Stimulated activated naive CD4-positive, alpha-beta T cell (primary cell): ENCODE data around the gene TNN.

ENCODE experiments used
- DNase-seq, 6 experiments: peaks; one replicate each; lab custom pipeline; 2025; lab: John Stamatoyannopoulos, UW

TNN gene

DNA sequence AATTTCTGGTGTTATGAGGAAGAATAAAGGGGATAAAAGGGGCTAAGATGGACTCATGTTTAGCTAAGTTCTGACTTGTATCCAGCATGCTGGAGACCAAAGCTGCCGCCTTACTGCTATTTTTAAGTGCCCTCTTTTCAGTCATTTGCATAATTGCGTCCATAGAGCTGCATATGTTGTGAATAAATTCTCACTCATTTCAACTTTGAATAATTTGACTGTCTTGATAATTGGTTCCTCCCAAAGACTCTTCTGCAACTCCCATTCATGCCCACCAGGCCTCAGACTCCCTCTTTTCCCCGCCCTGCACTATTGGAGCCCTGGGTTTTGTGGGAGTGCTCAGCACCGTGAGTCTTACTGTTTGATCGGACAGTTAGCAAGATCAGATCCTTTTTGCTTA, 79.9 kb downstream of the TNN start:
- DNase-seq = no peak

DNA sequence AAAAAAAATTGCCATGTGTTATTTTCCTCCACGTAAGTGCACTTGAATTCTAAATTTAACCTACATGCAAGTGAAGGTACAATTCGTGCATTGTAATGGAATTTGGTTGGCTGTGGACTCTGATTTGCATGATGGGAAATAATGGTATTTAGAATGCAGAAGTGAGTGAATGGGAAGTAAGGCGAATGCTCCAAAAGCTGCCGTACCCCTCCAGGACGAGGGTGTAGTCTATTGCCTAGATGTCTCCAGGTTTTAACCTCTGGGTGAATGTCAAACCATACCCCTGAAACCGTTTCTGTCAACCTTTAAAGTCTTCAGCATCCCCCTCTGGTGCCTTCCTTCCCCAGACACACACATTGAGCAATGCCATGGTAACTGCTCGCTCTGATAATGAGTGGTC, 80.4 kb downstream of the TNN start:
- no peak for DNase-seq

DNA sequence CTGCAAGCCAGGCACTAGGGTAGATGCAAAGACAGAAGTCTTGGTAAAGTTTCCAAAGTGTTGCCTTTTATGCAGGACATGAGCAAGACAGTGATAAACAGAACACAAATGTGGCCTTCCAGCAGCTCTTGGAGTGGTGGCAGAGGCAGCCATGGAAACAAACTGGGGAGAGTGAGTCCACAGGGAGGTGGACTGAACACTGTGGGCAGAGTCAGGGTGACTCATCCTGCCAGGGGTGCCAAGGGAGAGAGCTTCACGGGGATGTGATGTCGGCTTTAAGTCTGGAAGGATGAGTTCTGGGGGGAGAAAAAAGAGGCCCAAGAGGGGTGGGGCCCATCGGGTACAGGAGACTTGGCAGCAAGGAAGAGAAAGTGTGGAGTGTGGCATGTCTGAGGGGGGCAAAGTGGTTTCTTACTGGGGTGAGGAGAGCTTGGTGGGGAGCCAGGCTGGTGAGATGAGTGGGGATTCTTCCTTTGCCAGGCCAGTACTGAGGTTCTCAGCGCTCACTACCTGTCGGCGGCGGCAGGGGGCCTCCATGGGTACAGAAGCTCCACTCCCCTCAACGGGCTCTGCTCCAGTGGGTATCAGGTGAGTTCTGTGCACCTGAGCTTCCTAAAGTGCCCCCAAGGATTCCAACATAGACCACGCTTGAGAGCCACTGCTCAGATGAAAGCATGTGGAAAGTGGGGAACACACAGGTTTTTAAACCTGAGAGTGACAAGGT, 83.1 kb downstream of the TNN start:
- no peak for DNase-seq

DNA sequence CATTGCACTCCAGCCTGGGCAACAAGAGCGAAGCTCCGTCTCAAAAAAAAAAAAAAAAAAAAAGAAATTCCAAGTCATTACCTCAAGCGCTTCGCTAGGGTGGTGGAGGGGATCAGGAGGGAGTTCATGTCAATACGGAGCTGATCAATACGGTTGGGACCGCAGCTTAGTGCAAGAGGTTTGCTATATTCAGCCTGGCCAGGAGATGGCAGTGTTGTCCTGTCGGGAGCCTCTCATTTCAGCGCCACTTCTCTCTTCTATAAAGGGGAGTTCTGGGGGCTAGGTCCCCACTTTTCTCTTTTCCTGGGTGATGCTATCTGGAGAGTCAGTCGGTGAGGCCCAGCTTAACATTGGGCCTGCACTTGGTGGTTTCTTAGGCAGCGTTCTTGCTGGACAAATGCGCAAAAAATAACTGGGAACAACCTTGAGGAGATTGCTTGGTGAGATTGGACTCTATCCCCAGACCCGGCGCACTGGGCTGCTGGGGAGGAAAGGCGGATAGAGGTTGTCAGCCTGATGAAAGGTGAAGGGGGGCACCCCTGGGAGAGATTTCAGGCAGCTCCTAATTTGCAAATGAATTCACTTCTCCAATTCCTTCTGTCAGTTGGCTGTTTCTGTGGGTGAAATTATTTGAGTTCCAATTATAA, 84.5 kb downstream of the TNN start:
- peak; percentile 3 to 73 (median 54) for DNase-seq

- peak; percentile 37 to 76 (median 57) for DNase-seq
These were observed 87.2 kb downstream of the TNN start for GRCh38 chr1:175154629-175155472.

DNA sequence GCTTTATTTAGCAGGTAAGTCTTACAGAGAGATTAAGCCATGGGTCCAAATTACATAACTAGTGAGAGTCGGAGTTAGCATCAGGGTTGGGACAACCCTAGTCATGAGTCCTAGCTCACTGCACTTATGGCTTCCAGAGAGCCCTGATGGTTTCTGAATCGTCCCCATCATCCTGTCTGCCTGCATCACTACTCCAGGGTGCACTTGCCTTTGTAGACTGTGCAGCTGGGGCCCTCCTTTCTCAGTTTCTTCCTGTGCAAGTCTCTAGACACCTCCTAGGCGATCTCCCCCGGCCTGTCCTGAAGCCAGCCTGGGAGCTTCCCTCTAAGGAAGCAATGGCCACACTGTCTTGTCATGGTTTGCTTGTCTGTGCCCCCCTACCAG, 87.8 kb downstream of the TNN start:
- no peak for DNase-seq

DNA sequence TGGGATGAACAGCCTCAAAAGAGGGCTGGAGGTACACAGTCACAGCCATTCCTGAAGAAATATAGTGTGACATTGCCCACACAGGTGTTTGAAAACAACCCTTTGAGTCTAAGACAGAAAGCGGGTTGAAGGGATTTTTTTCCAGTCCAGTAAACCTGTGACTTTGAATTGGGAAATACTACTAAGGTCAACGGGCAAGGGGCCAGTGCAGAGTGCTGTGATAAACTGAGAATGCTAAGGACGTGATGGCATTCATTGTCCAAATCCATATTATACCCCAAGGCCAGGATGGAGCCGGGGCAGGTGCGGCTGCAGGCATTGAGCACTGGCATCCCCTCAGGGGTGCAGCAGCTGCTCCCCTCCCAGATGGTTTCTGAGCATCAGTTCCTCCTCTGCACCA, 88.3 kb downstream of the TNN start:
- DNase-seq = no peak

- no peak for DNase-seq
These were observed 89.6 kb downstream of the TNN start for GRCh38 chr1:175157200-175157599.

DNA sequence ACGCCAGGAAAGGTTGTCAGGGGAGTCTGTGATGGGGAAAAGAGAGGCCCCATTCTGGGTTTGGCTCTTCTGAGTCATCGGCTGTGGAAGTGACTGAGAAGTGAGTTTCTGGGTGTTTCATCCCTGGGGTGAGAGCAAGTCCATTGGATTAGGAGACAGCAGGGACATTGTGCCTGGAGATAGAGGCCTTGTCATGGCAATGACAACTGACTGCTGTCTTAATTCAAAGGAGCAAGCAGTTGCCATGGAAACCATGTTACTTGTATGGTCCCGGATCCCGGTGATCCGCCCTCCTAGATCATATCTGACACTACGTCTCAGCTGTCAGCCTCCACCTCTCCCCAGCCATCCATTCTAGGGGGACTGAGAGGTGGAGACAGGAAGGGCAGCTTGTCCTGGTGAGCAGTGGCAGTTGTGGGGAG, 90.5 kb downstream of the TNN start:
- no peak for DNase-seq

DNA sequence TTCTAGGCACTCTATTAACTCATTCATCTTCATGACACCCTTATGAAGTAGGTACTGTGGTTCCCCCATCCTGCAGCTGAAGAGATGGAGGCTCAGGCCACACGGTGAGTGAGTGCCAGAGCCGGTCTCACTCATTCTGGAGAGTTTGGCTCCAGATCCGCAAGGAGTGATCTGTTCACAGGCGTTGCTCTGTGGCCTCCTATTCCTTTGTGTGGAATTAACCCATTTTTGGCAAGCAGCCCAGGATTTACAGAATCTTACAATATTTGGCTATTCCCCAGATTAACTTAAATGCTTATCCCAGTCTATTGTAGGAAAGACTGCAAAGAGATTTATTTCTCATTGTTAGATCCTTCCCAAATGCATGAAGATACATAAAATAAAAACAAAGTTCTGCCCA, 95.3 kb downstream of the TNN start:
- DNase-seq = no peak

DNA sequence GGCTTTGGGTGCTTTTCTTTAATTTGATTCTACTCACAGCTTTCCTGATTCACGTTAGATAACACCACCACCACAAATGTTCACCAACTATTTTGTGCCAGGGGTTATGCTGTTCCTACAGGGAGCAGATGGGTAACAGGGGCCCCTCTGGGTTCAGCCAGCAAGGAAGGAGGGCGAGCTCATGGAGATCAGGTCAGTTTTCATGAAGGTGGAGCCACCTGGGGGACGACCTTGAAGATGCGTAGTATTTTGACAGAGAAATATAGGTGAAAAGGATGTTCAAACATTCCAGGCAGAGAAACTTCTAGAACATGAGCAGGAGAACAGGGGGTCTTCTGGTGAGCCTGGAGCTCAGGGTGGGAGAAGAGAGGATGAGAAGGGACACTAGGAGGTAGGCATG, 96.1 kb downstream of the TNN start:
- no peak for DNase-seq

DNA sequence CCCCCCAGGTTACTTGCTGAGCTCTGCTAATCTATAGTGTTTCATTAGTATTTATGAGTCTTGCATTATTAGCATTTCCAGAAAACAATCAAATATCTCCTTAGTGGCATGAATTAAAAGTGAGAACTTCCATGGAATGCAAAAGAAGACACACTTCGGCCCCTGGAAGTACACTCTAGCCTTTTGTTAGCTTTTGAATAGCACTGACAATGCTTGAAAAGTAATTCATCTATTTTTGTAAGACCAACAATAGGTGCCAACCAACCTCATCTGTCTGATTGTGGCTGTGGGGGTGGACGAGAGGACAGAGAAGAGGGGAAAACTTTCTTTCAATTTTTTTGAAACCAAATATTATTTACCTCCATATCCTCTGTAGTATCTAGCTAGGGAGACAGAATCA, 97.1 kb downstream of the TNN start:
- no peak for DNase-seq

- no peak for DNase-seq
These were observed 99.1 kb downstream of the TNN start for GRCh38 chr1:175166746-175167145.

DNA sequence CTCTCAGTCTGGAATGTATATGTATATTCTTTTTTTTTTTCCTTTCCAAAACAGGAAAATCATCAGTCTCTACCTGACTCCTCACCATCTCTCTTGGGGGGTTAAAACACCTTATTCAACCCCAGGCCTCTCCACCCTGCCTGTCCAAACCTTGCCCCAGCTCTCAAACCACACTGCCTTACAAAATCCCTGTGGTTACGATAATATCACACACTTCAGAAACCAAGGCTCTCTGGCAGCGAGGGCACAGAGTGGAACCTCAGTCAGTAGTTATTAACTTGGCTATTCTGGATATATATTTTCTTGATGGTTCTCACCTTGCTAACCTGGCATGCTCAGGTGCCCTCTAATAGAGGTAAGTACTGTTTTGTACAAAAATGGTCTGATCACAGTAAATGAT, 100.2 kb downstream of the TNN start:
- DNase-seq = no peak

DNA sequence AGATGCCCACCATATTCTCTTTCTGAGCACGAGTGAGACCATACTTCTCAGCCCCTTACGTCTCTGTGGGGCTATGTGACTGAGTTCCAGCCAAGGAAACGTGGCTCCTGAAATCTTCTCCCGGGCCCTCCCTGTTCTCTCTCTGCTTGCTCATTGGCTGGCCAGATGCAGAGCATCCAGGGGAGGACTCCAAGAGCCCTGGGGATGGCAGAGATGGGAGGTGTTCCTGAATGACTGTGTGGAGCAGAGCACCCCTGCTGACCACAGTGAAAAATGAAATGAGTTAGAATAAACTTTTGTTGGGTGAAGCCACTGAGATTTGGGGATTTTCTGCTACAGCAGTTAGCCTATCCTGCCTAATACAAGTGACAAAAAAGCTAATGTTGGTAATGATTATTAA, 101.1 kb downstream of the TNN start:
- no peak for DNase-seq

DNA sequence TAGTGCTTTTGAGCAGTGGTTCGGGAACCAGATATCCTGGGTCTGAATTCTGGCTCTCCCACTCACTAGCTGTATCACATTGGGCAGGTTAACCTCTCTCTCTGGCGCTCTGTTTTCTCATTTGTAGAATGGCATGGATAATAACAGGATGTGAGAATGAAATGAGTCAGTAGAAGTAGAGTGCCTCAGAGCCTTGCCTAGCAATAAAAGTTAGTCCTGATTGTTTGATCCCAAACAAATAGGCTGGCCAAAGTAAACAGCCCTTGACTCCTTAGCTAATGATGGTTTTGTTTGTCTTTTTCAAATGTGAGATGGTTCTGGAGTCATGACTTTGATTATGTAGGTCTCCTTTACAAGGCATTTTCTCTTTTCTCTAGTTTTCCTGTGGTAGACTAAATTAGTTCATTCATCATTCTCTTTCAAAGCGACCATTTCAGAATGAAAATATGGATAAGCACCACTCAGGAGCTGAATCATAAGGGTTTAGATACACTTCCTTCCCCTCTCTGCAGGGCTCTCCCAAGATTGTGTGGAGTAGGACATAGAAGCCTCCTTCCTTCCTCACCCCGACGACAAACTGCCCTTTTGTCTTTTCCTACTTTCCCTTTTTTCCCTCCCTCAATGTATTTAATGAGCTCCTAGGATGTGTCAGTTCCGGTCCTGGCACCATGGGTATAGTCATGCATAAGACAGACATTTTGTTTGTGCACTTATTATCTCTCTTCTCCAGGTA, 101.8 kb downstream of the TNN start:
- no peak for DNase-seq

DNA sequence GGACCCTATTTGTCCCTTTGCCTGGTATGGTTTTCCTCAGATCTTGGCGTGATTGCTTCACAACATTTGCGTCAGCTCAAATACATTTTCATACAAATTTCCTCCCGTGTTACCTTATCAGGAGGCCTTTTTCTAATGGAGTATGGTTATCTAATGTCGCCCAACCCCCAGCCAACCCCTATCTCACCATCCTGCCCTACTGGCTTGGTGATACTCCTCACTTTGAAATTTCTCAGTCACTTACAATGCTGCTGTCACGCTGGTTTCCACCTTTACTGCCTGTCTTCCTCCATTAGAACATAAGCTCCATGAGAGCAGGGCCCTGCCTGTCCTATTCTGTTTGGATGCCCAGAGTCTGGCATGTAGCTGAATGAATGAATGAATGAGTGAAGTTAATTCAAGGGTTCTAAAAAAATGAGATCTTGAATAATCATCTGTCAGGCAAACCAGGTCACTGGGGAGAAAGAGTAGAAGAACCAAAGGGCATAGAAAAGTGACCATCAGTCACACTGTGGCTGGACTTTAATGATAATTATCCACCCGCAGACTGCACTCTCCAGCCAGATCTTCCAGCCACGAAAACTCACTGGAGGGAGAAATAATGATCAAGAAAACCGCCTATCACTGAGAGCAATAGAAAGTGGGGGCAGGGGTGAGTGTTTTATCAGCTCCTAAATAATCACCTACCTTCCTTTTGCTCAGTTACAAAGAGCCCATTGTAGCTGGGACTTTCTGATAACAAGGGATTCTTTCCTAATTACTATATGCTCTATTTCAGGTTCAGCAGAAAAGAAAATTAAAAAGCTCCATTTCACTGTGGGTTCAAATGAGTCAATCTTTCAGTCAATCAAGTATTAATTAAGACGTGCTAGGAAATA, 103.6 kb downstream of the TNN start:
- DNase-seq = no peak

DNA sequence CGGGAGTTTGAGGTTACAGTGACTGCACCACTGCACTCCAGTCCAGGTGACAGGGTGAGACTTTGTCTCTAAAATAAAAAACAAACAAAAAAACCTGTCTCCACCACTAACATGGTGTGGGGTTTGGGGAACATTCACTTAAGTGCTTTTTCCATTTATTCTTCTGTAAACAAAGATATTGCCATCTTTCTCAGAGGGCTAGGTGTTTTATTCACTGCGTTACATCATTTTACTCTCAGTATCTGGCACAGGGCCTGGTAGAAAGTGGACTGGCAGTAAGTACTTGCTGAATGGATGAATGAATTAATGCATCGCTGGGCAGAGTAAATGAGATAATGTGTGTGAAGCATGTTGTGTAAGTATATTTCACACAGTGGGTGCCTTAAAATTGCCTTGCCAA, 104.9 kb downstream of the TNN start:
- DNase-seq = no peak

DNA sequence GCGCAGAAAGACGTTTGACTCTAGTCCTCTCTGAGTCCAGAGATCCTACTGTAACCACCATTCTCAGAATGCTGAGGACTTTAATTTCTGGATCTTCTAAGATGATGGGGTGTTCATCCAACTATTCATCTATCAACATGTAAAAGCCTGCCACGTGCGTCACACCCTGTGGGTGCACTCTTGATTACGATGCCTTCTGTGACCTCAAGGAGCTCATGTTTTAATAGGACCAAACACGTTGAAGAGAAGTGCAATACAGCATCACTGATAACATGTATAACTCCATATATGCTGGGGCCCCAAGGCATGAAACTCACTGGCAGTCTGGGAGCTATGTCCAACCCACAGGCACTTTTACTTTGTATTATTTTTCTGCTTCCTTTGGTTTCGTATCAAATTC, 105.9 kb downstream of the TNN start:
- no peak for DNase-seq

DNA sequence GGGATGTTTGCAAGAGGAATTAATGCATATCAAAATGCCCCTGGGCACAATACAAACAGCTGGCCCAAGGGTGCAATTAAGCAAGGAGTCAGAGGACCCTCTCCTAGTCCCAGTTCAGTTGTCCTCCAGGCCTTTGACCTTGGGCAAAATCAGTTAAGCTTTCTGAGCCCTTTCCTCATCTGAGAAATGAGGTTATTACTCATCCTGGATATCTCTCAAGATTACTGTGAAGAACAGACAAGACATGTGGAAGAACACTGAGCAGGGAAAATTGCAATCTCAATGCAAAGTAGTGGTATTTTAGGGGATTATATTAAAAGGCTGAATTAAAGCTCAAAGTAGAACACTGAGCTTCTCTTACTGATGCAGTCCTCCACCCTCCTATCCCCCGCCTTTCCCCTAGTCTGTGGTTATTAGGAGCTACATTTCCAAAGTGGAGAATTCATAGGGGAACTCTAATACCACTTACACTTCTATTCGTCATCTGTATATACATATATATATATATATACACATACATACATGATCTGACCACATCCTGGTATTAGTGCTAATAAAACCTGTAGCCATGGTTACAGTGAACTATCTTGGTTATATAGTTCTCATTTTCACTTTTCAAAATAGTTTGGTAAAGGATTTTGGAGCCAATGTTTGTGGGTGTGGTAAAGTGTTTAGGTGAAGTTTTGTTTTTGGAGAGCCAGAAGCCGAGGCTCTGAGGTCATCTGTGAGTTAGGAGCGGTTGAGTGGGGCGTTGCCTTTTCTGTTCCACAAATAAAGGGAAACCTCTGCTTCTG, 106.9 kb downstream of the TNN start:
- DNase-seq = no peak

DNA sequence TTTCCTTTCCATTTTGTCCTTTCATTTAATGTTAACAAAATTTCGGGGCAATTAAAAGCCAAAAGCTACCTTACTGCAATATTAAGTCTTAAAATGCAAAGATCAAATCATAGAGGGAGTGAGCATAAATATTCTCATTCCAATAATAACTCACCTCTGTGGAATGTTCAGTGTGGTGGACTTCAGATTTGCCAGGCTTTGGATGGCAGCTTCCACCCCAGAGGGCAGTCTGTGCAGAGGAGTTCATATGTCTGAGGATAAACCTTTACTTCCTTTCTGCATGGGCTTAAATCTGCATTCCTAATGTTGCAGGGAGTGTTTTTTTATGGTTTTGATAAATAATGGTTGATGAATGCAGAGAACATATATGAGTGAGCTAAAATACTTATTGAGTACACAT, 108.6 kb downstream of the TNN start:
- no peak for DNase-seq
